HCT116 (cell line): ENCODE results near the gene ATP1A1.

ENCODE experiments used
- EZH2 ChIP-seq: fragments of 200-600 bp; sonication (generic); IDR thresholded peaks from 2 replicates; pipeline ENCODE4 v1.6.1; 2017; ENCODE audit warnings: antibody characterized with exemption, mixed run types
- TF ChIP-seq, protein P1 (sequence below), 3 experiments: fragments of 200-600 bp in 1 of 3; sonication (generic) in 1 of 3; IDR thresholded peaks in 2 of 3; conservative IDR thresholded peaks in 1 of 3; 2 replicates each; pipeline ENCODE4 v1.5.1; 2012 to 2017; ENCODE audit warnings: low read depth in 2 of 3, low read length in 2 of 3, antibody characterized with exemption in 1 of 3, borderline replicate concordance in 1 of 3, control low read depth in 1 of 3, mild to moderate bottlenecking in 1 of 3, mixed read lengths in 1 of 3, mixed run types in 1 of 3, moderate library complexity in 1 of 3; ENCODE audit not compliant: insufficient read depth in 1 of 3

DNA sequence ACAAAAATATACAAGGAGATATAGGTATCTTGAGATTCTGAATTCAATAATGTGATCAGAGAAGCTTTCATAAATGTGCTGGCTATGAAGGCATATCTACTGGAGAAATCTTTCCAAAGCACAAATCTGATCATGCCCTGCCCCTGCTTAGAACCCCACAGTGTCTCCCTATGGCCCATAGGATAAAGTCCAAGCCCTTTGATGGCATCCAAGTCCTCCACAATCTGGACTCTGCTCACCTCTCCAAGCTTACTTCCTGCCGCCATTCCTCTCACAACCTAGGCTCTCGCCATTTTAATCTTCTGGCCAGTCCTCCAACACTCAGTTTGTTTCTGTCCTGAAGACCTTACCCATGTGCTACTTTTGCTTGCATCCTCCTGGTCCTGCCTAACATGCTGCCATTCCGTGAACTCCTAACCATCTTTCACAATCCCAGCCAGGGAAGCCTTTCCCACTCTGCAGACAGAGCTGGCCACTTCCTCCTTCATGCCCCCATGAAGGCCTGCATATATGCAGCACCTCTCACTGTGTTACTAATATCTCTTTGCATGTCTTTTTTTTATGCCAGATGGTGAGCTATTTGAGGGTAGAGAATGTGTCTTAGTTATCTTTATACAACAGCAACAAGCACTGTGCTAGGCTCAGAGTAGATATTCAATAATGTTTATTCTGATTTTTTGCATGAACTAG is 5.6 kb upstream of the ATP1A1 start:
- TF ChIP-seq, protein P1, sequence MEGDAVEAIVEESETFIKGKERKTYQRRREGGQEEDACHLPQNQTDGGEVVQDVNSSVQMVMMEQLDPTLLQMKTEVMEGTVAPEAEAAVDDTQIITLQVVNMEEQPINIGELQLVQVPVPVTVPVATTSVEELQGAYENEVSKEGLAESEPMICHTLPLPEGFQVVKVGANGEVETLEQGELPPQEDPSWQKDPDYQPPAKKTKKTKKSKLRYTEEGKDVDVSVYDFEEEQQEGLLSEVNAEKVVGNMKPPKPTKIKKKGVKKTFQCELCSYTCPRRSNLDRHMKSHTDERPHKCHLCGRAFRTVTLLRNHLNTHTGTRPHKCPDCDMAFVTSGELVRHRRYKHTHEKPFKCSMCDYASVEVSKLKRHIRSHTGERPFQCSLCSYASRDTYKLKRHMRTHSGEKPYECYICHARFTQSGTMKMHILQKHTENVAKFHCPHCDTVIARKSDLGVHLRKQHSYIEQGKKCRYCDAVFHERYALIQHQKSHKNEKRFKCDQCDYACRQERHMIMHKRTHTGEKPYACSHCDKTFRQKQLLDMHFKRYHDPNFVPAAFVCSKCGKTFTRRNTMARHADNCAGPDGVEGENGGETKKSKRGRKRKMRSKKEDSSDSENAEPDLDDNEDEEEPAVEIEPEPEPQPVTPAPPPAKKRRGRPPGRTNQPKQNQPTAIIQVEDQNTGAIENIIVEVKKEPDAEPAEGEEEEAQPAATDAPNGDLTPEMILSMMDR (IDR thresholded peaks at IDR 0.05 in 2 of 3, conservative IDR thresholded peaks at IDR 0.05 in 1 of 3; ENCODE audit: borderline replicate concordance in 1 of 3, insufficient read depth in 1 of 3, low read depth in 2 of 3, low read length in 2 of 3): no peak
- no peak for TF ChIP-seq EZH2
